ENCODE results near the gene ECI2. TPM values are rescaled to one million over a fixed set of nuclear protein-coding genes. Genes with fewer than 3 reads are reported as not detected.

The ECI2 gene
- total RNA-seq, 1 donor from 2014 or later = 18.7 TPM

- no peak for DNase-seq
- TF ChIP-seq, protein P1, sequence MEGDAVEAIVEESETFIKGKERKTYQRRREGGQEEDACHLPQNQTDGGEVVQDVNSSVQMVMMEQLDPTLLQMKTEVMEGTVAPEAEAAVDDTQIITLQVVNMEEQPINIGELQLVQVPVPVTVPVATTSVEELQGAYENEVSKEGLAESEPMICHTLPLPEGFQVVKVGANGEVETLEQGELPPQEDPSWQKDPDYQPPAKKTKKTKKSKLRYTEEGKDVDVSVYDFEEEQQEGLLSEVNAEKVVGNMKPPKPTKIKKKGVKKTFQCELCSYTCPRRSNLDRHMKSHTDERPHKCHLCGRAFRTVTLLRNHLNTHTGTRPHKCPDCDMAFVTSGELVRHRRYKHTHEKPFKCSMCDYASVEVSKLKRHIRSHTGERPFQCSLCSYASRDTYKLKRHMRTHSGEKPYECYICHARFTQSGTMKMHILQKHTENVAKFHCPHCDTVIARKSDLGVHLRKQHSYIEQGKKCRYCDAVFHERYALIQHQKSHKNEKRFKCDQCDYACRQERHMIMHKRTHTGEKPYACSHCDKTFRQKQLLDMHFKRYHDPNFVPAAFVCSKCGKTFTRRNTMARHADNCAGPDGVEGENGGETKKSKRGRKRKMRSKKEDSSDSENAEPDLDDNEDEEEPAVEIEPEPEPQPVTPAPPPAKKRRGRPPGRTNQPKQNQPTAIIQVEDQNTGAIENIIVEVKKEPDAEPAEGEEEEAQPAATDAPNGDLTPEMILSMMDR (IDR thresholded peaks at IDR 0.05; ENCODE audit: partially characterized antibody, unreplicated experiment) = no peak
- H3K36me3 Mint-ChIP-seq (ENCODE audit: unreplicated experiment) = peaks cover 9% of the 10 kb centered on the region
- H3K27ac Mint-ChIP-seq (ENCODE audit: unreplicated experiment) = no peak overlapping the region
- no peaks in the 10 kb centered on the region for H3K9me3 Mint-ChIP-seq (ENCODE audit: unreplicated experiment)
- H3K27me3 Mint-ChIP-seq (ENCODE audit: unreplicated experiment) = no peaks in the 10 kb centered on the region
- no peaks in the 10 kb centered on the region for H3K4me1 Mint-ChIP-seq (ENCODE audit: low read depth, unreplicated experiment)
- no peak overlapping the region for H3K4me3 Mint-ChIP-seq (ENCODE audit: unreplicated experiment)
These were observed 9.2 kb downstream of the ECI2 start for GRCh38 chr6:4125933-4126864.

DNA sequence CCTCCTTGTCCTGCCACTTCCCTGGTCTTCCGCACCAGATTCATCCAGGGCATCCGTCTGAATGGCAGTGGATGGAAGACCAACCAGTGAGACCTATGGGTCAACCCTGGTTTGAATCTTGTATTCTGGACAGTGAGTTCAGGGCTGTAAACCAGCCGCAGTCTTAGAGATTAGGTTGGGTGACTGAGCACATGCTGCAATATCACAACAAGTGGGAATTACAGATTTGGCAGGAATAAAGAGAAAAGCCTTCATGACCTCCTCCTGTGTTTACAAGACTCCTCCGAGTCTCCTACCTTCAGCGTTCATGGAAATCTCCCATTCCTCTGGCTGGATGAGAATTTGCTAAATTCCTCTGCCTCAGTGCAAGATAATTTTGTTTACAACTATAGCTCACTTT, 9.9 kb downstream of the ECI2 start:
- H3K9me3 Mint-ChIP-seq (ENCODE audit: unreplicated experiment) = no peaks in the 10 kb centered on the region
- H3K4me1 Mint-ChIP-seq (ENCODE audit: low read depth, unreplicated experiment) = no peaks in the 10 kb centered on the region
- no peak overlapping the region for H3K27ac Mint-ChIP-seq (ENCODE audit: unreplicated experiment)
- TF ChIP-seq, protein P1 (IDR thresholded peaks at IDR 0.05; ENCODE audit: partially characterized antibody, unreplicated experiment) = no peak
- no peak for DNase-seq
- H3K4me3 Mint-ChIP-seq (ENCODE audit: unreplicated experiment) = no peak overlapping the region
- H3K27me3 Mint-ChIP-seq (ENCODE audit: unreplicated experiment) = no peaks in the 10 kb centered on the region
- peaks cover 11% of the 10 kb centered on the region for H3K36me3 Mint-ChIP-seq (ENCODE audit: unreplicated experiment)

- Mint-ChIP-seq H3K4me3 (ENCODE audit: unreplicated experiment) (no peak overlapping the region), H3K9me3 (ENCODE audit: unreplicated experiment) (no peaks in the 10 kb centered on the region), H3K27me3 (ENCODE audit: unreplicated experiment) (no peaks in the 10 kb centered on the region), H3K4me1 (ENCODE audit: low read depth, unreplicated experiment) (no peaks in the 10 kb centered on the region), H3K27ac (ENCODE audit: unreplicated experiment) (no peak overlapping the region), H3K36me3 (ENCODE audit: unreplicated experiment) (peaks cover 5% of the 10 kb centered on the region)
- DNase-seq = no peak
- TF ChIP-seq, protein P1 (IDR thresholded peaks at IDR 0.05; ENCODE audit: partially characterized antibody, unreplicated experiment) = no peak
These were observed 11.0 kb downstream of the ECI2 start for GRCh38 chr6:4124351-4124750.

GRCh38 chr6:4115741-4116140, 19.6 kb downstream of the ECI2 start:
- H3K4me3 Mint-ChIP-seq (ENCODE audit: unreplicated experiment) = no peak overlapping the region
- no peak overlapping the region for H3K27ac Mint-ChIP-seq (ENCODE audit: unreplicated experiment)
- TF ChIP-seq, protein P1 (IDR thresholded peaks at IDR 0.05; ENCODE audit: partially characterized antibody, unreplicated experiment) = no peak
- peaks cover 3% of the 10 kb centered on the region for H3K36me3 Mint-ChIP-seq (ENCODE audit: unreplicated experiment)
- no peaks in the 10 kb centered on the region for H3K27me3 Mint-ChIP-seq (ENCODE audit: unreplicated experiment)
- H3K9me3 Mint-ChIP-seq (ENCODE audit: unreplicated experiment) = peaks cover 2% of the 10 kb centered on the region
- no peaks in the 10 kb centered on the region for H3K4me1 Mint-ChIP-seq (ENCODE audit: low read depth, unreplicated experiment)
- no peak for DNase-seq

- H3K4me1 Mint-ChIP-seq (ENCODE audit: low read depth, unreplicated experiment) = no peaks in the 10 kb centered on the region
- DNase-seq = no peak
- TF ChIP-seq, protein P1 (IDR thresholded peaks at IDR 0.05; ENCODE audit: partially characterized antibody, unreplicated experiment) = no peak
- no peak overlapping the region for H3K27ac Mint-ChIP-seq (ENCODE audit: unreplicated experiment)
- peaks cover 2% of the 10 kb centered on the region for H3K9me3 Mint-ChIP-seq (ENCODE audit: unreplicated experiment)
- H3K4me3 Mint-ChIP-seq (ENCODE audit: unreplicated experiment) = no peak overlapping the region
- H3K27me3 Mint-ChIP-seq (ENCODE audit: unreplicated experiment) = no peaks in the 10 kb centered on the region
- H3K36me3 Mint-ChIP-seq (ENCODE audit: unreplicated experiment) = peaks cover 3% of the 10 kb centered on the region
These were observed 21.3 kb downstream of the ECI2 start for GRCh38 chr6:4114123-4114522.
